Upper lobe of left lung (tissue), 6 donors: Measurements from ENCODE around the gene CEP164. TPM values are rescaled to one million over a fixed set of nuclear protein-coding genes. Genes with fewer than 3 reads are reported as not detected.

Experiments used
- ATAC-seq, 2 donors: fragments of 200-7000 bp; cut with Tn5 transposase; one replicate each; pipeline ENCODE4 v1.9.1; 2022; ENCODE audit warnings: mild to moderate bottlenecking in 2 of 2, moderate library complexity in 2 of 2; ENCODE audit not compliant: low FRiP score in 2 of 2
- DNase-seq, 2 donors: peaks; one replicate each; pipeline ENCODE4 v3.0.0-alpha.2; 2019 to 2020
- H3K27ac ChIP-seq, 4 donors: fragments of 200-600 bp; sonication (generic); one replicate each; pipeline ENCODE4 v1.5.1; 2016 to 2019
- H3K27me3 ChIP-seq, 4 donors: fragments of 200-600 bp; sonication (generic); one replicate each; pipeline ENCODE4 v1.5.1; 2017 to 2019
- H3K36me3 ChIP-seq, 4 donors: fragments of 200-600 bp; sonication (generic); one replicate each; pipeline ENCODE4 v1.5.1; 2016 to 2019
- H3K4me1 ChIP-seq, 4 donors: fragments of 200-600 bp; sonication (generic); one replicate each; pipeline ENCODE4 v1.5.1; 2018 to 2019
- H3K4me3 ChIP-seq, 4 donors: fragments of 200-600 bp; sonication (generic); one replicate each; pipeline ENCODE4 v1.5.1; 2017 to 2019; ENCODE audit warnings: mild to moderate bottlenecking in 2 of 4, moderate library complexity in 1 of 4
- H3K9me3 ChIP-seq, 4 donors: fragments of 200-600 bp; sonication (generic); one replicate each; pipeline ENCODE4 v1.5.1; 2018 to 2019
- EP300 ChIP-seq, 4 donors: sonication (generic); formaldehyde crosslinking; IDR thresholded peaks; one replicate each; pipeline ENCODE4 v1.5.1; 2017; ENCODE audit warnings: antibody characterized with exemption in 4 of 4, control low read depth in 2 of 4
- POLR2A ChIP-seq, 4 donors: fragments of 450-650 bp; IDR thresholded peaks; one replicate each; pipeline ENCODE4 v1.5.1; 2016 to 2017; ENCODE audit warnings: antibody characterized with exemption in 4 of 4, mild to moderate bottlenecking in 2 of 4
- POLR2AphosphoS5 ChIP-seq, 2 donors: sonication (generic); formaldehyde crosslinking; IDR thresholded peaks; one replicate each; pipeline ENCODE4 v1.5.1; 2017; ENCODE audit warnings: antibody characterized with exemption in 2 of 2
- WGBS, 2 donors: methylation state at CpG; one replicate each; pipeline ENCODE4 v1.1.5; 2017 to 2018; 5-methylcytosine and 5-hydroxymethylcytosine counted together
- total RNA-seq, 6 donors: library from RNA; depleted of rRNA in 4 of 6; stranded (reverse); fragments of >200 nt in 4 of 6; gene quantifications; one replicate each; pipeline versions ENCODE4 v1.1.0 to v1.2.1, GENCODE V29; 2016 to 2021
- TF ChIP-seq, protein P1 (sequence below), 6 experiments: fragments of 450-650 bp in 4 of 6; fragments of 200-600 bp in 2 of 6; sonication (generic) in 2 of 6; IDR thresholded peaks; one replicate each; pipeline ENCODE4 v1.5.1; 2016 to 2019; ENCODE audit warnings: antibody characterized with exemption in 6 of 6
- donor health status: DM: no; HTN: no; CAD: no; lungs with moderate emphysema.
- donor health status: DM: no; HTN: yes; CAD: no; lungs with severe emphysema.

CEP164 gene
- total RNA-seq, 6 donors from 2014 or later: 16.1 to 73.3 (median 27.9) TPM

DNA sequence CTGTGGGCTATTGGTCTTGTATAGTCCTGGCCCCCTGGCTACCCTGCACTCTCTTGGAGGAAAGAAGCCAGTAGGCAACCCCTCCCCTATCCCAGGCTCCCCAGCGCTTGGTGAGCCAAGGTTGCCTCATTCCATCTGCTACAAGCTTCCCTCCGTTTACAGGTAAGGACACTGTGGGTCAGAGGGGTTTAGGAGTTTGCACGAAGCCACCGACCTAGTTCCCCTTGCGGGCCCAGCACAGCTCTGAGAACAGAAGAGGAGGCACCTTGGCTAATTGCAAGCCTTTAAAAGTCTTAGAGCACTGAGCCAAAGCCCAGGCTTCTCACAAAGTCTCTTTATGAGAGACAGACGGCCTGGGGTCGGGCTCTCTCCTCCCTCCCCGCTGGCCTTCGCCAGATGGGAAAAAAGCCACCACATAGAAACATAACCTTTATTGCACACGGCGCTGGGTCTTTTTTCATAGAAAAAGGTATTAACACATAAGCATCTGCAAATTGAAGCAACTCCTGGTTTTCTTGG, 99.8 kb downstream of the CEP164 start:
- 90 to 91% methylated on average over 11 of the region's 11 CpGs for WGBS, 2 donors
- no peak for ATAC-seq
- Histone ChIP-seq H3K9me3 (no peaks in the 10 kb centered on the region), H3K4me3 (no peak overlapping the region), H3K4me1 (peaks cover 0 to 6% (median 0%) of the 10 kb centered on the region in 4 donors), H3K36me3 (no peaks in the 10 kb centered on the region), H3K27me3 (no peaks in the 10 kb centered on the region), H3K27ac (no peak overlapping the region)
- no peak for DNase-seq
- TF ChIP-seq POLR2AphosphoS5 (IDR thresholded peaks at IDR 0.05): no peak
- TF ChIP-seq, protein P1, sequence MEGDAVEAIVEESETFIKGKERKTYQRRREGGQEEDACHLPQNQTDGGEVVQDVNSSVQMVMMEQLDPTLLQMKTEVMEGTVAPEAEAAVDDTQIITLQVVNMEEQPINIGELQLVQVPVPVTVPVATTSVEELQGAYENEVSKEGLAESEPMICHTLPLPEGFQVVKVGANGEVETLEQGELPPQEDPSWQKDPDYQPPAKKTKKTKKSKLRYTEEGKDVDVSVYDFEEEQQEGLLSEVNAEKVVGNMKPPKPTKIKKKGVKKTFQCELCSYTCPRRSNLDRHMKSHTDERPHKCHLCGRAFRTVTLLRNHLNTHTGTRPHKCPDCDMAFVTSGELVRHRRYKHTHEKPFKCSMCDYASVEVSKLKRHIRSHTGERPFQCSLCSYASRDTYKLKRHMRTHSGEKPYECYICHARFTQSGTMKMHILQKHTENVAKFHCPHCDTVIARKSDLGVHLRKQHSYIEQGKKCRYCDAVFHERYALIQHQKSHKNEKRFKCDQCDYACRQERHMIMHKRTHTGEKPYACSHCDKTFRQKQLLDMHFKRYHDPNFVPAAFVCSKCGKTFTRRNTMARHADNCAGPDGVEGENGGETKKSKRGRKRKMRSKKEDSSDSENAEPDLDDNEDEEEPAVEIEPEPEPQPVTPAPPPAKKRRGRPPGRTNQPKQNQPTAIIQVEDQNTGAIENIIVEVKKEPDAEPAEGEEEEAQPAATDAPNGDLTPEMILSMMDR (IDR thresholded peaks at IDR 0.05): no peak
- no peak for TF ChIP-seq POLR2A (IDR thresholded peaks at IDR 0.05)
- no peak for TF ChIP-seq EP300 (IDR thresholded peaks at IDR 0.05)

DNA sequence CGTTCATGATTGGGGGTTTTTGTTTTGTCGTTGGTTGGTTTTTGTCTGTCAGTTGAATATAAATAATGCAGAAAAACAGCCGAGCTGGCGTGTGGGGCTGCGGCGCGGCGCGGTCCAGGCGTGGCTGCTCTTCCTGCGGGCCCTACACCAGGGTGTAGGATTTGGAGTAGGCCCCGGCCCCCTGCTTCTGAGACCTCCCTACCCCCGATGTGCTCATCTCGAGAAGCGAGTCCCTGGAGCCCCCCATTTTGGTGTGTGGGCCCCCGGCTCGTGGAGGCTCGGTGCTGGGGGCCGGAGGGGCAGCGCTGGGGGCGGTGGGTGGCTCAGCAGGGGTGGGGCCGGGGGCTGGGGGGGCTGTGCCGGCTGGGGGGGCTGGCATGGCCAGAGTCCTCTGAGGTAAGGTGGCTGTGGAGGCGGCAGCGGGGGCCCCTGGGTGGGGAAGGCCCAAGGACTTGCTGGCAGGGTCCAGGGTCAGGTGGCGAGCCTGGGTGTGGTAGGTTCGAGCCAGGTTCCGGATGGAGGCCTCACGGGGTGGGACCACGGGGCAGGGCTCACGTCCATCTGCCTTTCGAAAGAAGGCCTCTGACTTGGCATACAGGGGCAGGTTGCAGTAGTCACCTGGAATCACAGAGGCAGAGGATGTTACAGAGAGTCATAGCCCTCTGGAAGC, 100.7 kb downstream of the CEP164 start:
- 89 to 92% methylated on average over 14 to 23 of the region's 32 CpGs for WGBS, 2 donors
- Histone ChIP-seq H3K27me3 (no peaks in the 10 kb centered on the region), H3K36me3 (no peaks in the 10 kb centered on the region), H3K4me3 (no peak overlapping the region), H3K27ac (no peak overlapping the region), H3K9me3 (no peaks in the 10 kb centered on the region), H3K4me1 (peaks cover 0 to 6% (median 0%) of the 10 kb centered on the region in 4 donors)
- DNase-seq (peak in 1 of 2 donors; percentile 73), ATAC-seq (no peak)
- TF ChIP-seq POLR2AphosphoS5 (IDR thresholded peaks at IDR 0.05): no peak

DNA sequence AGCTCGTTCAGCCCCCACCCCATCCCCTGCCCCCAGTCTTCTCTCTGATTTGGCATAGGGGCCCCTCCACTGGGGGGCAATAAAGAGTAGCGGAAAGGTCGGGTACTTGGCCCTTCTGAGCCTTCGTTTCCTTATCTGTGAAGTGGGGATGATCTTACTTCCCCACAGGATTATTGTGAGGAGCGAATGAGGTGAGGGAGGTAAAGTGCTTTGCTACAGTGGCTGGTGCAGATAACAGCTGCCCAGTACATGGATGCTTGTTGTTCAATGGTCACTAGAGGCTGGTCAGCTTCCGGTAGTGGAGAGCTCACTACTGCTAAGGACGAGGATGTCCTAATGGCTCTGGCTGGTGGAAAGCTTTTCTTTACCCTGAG, 101.2 kb downstream of the CEP164 start:
- TF ChIP-seq POLR2A (IDR thresholded peaks at IDR 0.05): no peak
- no peak for TF ChIP-seq POLR2AphosphoS5 (IDR thresholded peaks at IDR 0.05)
- TF ChIP-seq EP300 (IDR thresholded peaks at IDR 0.05): no peak
- TF ChIP-seq, protein P1 (IDR thresholded peaks at IDR 0.05): no peak
- 82 to 89% methylated on average over 6 to 7 of the region's 7 CpGs for WGBS, 2 donors
- Histone ChIP-seq H3K27me3 (no peaks in the 10 kb centered on the region), H3K4me3 (no peak overlapping the region), H3K36me3 (no peaks in the 10 kb centered on the region), H3K9me3 (no peaks in the 10 kb centered on the region), H3K27ac (no peak overlapping the region), H3K4me1 (peaks cover 0 to 6% (median 0%) of the 10 kb centered on the region in 4 donors)
- no peak for ATAC-seq
- no peak for DNase-seq

DNA sequence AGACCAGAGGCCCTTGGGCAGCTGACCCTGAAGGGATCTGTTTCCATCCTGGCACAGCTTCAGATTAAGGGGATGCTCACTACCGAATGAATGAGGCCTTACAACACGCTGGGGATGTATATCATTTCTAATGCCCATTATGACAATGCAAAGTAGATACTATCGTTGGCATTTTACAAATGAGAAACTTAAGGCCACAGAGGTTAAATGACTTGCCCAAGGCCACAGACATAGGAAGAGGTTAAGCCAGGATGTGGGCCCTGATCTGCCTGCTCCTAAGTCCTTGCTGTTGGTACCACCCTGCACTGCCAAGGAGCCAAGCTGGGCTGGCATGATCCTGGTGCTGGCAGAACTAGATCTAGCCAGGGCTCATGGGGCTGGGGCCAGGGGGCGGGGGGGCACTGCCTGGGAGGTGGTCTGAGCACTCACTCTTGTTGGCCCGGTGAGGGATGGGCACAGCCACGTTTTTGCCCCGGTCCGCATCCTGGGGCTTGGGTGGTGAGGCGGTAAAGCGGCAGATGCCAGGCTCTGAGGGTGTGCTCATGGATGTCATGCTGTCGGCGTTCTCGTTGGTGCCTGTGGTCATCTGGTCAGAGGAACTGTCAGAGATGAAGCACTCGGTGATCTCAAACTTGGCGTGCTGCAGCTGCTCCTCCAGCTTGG, 102.8 kb downstream of the CEP164 start:
- no peak overlapping the region for H3K4me3 ChIP-seq
- no peak for ATAC-seq
- peaks cover 0 to 4% (median 0%) of the 10 kb centered on the region in 4 donors for H3K36me3 ChIP-seq
- H3K27ac ChIP-seq: no peak overlapping the region
- TF ChIP-seq EP300 (IDR thresholded peaks at IDR 0.05) (no peak), POLR2A (IDR thresholded peaks at IDR 0.05) (no peak), POLR2AphosphoS5 (IDR thresholded peaks at IDR 0.05) (no peak)
- TF ChIP-seq, protein P1 (IDR thresholded peaks at IDR 0.05): no peak
- WGBS, 2 donors: 88 to 89% methylated on average over 9 to 15 of the region's 15 CpGs
- no peaks in the 10 kb centered on the region for H3K9me3 ChIP-seq
- no peaks in the 10 kb centered on the region for H3K27me3 ChIP-seq
- H3K4me1 ChIP-seq: peaks cover 0 to 6% (median 0%) of the 10 kb centered on the region in 4 donors
- peak in 1 of 2 donors; percentile 53 for DNase-seq

DNA sequence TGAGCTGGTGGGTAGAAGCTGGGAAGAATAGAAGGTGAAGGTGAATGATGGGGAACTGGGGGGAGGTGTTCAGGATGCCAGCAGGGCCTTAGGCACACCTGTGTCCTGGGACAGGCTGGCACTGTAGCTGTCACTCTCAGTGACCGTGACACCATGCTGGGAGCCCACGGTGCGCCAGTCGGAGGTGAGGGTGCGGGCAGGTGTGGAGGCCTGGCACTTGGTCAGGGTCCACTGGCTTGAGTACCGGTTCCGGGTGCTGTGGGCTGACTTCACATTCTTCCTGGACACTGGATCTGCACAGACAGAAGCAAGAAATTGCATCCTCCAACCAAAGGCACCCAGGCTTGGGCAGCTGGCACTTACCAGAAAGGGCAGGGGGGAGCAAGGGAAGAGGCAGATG, 103.8 kb downstream of the CEP164 start:
- H3K4me1 ChIP-seq: peaks cover 0 to under 1% (median 0%) of the 10 kb centered on the region in 4 donors
- H3K36me3 ChIP-seq: peaks cover 0 to 5% (median 0%) of the 10 kb centered on the region in 4 donors
- no peak overlapping the region for H3K4me3 ChIP-seq
- TF ChIP-seq, protein P1 (IDR thresholded peaks at IDR 0.05): no peak
- no peak for TF ChIP-seq POLR2AphosphoS5 (IDR thresholded peaks at IDR 0.05)
- TF ChIP-seq EP300 (IDR thresholded peaks at IDR 0.05): no peak
- no peak for TF ChIP-seq POLR2A (IDR thresholded peaks at IDR 0.05)
- 92 to 97% methylated on average over 7 of the region's 7 CpGs for WGBS, 2 donors
- DNase-seq (peak in 1 of 2 donors; percentile 50), ATAC-seq (no peak)
- no peaks in the 10 kb centered on the region for H3K9me3 ChIP-seq
- H3K27me3 ChIP-seq: no peaks in the 10 kb centered on the region
- H3K27ac ChIP-seq: no peak overlapping the region
